ENCODE data around the gene RAP2A.

Gene RAP2A

DNA sequence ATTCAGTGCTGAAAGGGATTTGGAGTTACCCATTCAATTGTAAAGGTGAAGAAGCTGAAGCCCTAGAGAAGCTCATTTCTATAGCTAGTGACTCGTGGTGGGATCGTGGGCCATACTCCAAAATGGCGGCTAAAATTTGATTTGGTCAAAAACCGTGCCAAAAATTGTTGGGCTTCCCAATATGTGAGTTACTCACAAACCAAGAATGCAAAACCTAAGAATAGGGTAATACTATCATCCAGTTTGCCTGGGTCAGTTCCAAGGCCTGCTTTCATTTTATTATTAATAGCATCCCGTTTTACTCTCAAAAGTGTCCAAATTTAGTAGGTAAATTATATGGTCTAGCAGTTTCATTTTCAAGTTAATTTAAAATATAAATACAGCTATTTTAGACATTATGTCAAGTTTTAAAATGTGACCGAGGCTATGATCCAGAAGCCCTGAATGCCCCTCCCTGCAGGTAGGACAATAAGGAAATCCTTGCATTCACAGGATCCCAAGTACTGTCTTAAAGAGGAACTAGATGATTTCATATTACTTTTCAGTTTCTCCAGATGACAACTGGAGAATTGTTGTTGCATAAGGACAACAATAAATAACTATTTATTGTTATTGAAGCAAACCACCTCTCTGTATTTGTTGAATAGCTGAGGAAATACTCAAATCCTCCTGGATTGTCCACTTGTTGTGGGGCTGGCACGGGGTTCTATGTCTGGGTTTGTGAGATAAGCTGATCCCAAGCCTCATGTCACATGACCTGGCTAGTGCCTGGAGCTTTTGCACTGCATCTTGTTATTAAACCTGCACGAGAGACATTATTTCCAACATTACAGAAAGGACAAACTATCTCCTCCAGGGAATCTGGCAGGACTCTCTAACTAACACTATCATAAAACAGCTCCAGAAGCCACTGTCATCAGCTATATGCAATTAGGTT is 11.6 kb upstream of the RAP2A start:
- no peak for DNase-seq

DNA sequence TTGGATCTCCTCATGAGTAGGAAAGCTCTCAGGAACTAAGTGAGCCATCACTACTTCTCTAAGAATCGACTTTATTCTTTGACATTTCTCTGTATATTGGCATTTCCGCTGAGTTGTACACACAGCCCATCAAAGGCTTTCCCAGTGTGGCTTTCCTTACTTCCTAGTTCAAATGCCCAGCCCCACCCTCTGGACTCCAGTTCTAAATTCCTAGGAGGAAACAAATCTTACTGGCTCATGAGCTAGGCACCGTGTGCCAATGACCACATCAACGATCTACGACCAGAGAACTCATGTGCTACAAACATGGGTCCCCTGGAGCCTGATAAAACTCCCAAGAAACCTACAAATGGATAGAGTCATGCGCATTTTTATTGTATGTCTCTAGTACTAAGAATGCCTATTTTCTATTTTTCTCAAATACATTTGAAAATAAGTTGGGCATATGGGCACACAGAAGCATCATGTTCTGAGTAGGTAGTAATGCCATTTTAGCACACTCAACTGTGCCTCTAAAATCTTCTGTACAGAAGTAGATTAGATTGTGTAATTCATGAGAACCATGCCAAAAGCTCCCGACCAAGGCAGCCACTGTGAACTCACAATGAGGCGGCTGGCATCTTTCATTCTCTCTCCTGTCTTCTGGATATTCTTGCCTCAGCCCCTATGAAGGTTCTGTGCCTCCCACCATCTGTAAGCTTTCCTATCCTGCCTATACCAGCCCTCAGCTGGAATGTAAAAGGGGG is 10.5 kb upstream of the RAP2A start:
- DNase-seq: no peak

DNA sequence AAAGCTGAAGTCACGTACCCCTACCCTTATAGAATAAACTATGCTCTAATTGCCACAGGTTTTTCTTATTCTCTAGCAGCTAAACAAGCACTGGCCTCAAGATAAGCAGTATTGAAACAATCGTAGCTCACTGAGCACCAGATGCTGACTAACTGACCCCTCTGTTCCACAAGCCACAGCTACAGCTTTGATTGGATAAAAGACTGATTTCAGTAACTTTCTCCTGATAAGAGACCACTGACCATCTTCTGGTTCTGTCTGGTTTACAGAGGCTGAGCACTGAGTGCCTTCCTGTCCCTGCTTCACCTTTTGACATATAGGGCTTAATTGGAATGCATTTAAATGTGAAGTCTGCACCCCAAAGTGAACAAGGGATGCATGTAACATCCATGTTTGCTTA is 8.4 kb upstream of the RAP2A start:
- no peak for DNase-seq

DNA sequence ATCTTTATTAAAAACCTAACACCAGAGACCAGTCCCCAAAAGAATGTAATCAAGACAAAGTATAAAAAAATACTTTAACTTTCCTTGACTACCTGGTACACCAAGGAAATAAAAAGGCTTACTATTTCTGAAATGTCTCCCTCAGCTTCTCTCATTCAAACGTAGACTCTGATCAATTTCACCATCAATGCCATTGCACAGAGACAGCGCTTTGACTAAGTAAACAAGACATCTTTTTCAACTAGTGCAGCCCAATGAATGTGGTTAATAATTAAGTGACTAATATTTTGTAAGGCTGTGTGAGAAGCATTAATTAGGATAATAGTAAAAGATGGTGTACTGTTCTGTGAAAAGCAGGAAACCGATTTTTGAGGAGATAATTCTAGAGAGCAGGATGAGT is 7.3 kb upstream of the RAP2A start:
- DNase-seq: no peak

DNA sequence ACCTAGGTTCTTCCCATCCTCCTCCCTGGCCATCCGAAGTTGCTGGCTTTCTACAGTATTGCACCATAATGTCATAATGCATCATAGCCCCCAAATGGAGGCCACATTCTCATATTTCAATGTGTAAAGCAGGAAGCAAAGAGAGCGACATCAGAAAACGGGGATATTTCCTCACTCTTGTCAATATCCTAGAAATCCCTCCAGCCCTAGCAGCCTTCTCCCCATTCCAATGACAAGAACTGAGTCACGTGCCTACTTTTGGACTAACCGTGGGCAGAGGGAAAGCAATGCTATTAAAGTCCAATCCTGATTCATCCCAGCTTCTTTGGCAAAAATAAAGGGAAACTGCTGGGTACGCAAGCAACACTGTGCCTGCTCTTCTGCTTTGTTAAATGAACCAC is 4.3 kb upstream of the RAP2A start:
- DNase-seq: no peak

DNA sequence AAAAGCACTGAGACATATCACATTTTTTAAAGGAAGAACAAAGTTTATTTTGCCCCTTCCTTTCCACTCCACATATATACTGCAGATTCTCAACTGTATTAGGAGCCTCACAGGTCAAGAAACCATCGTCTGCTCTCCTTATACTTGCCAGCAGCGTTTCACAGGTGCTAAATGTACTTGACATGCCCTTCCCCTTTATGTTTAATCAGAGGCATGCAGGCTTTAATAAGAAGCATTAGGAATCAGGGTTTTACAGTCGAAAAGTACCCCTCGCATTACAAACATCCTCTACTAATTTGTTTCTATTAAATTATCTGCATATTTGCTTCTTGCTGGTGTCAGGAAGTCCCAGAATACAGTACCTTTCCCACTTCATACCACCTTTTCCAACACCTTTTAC is 3.7 kb upstream of the RAP2A start:
- no peak for DNase-seq

DNA sequence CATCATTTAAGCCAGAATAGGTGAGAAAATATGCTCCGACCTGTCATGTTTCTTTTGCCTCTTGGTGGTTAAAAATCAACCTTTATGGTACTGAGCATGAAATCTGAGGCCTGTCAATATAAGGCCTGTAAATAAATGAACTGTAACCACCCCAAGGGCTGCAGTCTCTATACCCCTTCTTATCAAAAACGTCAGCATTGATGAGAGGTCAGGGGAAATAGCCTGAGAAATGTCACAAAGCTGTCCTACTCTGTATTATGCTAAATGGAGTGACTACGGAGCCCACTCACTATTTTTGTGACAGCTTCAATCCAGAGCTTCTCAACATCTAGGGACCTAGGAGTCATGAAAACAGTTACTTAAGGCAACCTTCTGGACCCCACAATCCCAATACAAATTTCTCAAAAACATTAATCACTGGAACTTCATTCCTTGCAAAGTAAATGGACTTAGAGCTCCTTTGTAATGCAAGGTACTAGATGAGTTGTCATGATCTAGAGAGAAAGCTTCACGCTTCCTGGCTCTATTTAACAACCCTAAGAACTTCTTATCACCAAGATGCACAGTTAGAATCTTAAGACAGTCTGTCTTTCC is 2.7 kb upstream of the RAP2A start:
- no peak for DNase-seq

DNA sequence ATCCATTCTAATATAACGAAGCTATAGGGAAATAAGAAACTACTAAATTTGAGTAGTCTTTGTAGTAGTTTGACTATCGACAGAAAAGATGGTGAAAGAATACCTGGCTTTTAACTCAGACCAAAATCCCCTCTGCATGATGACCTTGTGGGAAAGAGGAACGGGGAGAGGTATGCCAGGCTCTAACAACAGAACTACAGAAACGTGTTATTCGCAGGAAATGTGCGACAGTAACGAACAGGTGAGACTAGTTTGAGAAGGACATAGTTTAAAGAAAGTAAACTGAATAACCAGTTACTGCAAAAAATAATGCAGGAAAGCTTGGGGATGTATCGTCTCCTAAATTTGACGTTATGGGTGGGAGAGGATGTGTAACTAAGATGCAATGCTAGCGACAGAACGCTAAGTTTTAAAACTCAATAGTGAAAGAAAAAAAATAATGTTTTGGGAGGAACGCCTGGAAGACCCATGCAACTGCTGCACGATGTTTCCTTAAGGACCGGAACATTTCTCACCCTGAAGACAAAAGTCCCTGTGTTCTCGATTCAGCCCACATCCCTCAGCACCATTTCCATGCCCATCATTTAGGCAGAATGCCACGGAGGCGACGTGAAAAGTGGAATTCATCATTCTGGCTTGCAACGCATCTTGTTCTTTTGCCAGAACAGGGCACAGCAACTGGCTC is 1.6 kb upstream of the RAP2A start:
- DNase-seq: no peak

DNA sequence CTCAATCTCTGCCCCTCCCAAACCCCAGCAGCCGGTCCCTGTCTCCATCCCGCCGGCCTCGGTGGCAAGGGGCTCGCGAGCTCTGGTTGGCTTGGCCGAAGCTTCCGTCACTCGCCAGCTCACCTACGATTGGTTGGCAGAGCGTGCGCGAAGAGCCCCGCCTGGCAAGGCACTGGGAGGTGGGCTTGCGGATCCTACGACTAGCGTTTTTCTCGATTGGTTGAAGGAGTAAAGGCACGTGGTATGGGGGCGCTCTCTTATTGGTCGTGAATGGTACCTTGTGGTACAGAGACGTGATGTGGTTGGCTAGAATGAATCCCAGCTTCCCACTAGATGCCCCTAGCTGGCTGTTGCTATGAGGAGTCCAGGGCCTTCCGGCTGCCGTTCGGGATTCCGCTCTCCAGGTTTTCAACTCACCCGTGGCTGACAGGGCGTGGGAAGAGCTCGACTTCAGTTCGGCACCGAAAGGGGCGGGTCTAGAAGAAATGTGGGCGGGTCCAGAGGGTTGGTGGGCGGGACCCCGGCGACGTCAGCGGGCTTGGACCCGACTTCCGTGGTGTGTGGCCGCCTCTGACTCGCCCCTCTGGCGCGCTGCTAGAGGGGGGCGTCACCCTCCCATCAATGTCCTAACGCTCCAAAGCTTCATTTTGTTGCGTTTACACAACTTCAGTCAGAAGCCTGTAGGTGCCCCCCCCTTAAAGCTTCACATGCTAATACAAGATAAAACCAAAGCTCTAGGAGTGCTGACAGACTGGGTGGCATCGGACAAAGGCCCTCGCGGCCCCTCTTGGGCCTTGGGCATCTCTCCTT is 847 bp upstream of the RAP2A start:
- peak; percentile 99 for DNase-seq

DNA sequence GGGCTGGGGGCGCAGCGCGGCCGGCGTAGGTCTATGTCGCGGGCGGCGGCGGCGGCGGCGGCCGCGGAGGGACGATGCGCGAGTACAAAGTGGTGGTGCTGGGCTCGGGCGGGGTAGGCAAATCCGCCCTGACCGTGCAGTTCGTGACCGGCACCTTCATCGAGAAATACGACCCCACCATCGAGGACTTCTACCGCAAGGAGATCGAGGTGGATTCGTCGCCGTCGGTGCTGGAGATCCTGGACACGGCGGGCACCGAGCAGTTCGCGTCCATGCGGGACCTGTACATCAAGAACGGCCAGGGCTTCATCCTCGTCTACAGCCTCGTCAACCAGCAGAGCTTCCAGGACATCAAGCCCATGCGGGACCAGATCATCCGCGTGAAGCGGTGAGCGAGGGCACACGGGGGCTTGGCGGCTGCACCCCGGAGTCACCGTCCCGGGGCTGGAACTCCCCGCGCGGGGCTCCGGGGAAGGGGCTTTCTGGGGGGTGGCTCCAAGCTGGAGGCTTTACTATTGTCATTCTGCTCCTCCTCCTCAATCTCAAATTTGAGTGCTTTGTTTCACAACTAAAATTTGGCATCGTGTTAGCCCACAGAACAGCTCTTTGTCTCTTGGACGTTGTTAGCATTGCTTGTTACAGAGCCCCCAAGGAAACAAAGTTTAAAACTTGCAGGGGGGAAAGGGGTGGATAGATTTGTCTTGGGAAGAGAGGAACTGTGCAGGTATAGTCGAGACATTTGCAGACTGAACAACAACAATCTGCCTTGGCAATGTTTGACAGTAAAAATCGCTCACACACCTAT is 630 bp downstream of the RAP2A start:
- no peak for DNase-seq

DNA sequence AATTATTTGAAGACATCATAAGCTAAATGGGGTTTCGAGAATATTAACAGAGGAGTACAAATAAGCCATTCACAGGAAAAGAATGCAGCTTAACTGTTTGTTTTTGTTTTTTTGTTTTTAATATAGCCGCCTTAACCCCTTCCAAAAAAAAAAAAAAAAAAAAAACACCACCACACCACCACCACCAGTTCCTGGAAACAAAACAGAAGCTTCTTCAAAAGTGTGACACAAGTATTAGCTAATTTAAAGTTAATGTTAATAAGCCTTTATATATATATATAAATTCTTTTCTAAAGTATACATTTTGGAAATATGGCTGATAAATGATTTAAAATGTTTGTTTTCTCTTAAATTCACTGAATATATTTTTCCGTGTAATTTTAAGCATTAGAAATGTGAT is 1.4 kb downstream of the RAP2A start:
- no peak for DNase-seq

DNA sequence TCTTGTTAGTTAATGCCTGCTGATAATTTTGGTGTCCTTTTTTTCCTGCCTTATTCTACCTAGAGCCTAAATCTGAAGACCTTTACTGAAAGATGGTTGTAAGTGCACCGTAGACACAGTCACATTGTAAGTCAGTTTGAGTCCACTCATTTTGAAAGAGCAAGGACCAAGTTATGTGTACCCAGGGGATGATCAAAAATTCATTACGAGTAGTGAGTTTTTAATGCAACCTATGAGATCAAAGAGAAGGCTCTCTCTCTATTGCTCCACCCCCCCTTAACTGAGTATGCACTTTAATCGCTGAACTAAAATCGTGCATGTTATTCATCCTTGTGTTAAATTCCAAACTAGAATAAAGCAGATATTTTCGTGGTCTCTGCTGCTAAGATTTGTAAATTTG is 1.8 kb downstream of the RAP2A start:
- DNase-seq: no peak

DNA sequence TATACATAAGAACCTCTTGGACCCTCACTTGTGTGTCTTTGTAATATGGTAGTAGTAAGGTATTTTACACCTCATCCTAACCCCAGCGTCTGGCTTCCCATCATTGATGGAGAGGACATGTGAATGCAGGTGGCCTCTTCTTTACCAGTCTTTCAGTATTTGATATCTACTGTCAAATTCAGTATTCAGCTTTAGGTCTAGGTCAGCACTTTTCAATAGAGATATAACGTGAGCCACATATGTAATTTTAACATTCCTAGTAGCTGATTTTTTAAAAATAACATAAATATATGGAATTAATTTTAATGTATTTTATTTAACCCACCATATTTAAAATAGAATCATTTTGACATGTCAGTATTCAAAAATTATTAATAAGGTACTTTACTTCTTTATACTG is 2.9 kb downstream of the RAP2A start:
- no peak for DNase-seq

DNA sequence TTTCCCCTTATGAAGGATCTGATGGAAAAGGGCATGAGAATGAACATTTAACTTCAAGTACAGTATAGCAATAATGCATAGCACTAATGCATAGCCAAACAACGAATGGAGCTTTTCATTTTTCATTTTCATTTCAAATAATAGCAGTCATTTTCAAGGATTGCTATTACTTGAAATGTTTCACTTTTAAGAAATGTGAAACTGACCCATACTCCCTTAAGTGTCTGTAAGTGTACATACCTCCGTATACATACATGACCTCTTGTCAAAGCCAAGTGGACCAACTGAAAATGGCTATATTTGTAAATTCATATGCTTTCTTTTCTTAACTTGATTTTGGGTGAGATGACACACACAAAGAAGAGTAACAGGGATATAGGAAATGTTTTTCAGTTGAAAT is 3.8 kb downstream of the RAP2A start:
- no peak for DNase-seq

DNA sequence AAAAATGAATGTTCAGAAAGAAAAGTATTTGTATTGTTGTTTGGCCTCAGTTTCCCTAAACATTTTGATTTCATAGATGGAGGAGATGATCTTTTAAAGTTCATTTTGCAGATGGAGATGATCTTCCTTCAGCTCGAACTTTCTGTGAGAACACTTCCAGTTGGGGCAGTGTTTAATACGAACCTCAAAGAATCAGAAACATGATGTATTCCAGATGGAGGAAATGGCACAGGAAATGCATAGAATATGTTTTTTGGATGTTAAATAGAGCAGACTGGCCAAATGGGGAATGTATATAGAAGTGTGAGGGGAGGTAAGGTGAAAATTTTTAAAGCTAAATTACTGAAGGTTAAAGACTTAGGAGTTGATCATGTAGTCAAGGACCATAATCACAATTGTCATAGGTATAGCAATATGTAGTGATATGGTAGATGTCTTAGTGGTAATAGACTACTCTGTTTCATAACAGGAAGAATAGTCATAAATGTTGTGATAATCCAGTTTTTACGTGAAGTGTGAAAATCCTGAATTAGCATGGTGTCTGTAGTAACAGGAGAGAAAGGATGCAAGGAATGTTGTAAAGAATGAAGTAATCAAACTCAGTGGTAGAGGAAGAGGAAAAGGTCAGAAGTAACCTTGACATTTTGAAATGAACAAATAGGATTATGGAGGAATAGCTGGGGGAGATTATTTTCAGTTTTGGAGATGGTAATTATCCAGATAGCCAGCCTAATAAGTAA is 5.1 kb downstream of the RAP2A start:
- DNase-seq: no peak

DNA sequence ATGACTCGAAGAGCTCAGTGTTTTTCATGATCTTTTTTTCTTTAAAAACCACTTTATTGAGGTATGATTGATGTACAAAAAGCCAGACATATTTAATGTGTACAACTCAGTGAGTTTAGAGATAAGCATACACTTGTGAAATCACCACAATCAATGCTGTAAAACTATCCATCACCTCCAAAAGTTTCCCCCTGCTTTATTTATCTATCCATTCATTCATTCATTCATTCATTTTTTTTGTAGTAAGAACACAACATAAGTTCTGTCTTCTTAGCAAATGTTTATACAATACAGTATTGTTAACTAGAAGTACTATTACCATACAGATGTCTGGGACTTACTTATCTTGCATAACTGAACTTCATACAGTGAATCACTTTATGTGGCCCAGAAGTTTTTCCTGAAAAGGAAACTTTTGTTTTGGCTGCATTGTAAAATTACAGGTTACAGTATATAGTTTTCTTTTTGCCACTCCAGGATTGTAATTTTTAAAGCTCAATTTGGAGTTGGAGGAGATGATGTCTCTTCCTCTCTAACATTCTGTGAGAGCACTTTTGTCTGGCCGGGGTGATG is 6.7 kb downstream of the RAP2A start:
- no peak for DNase-seq

DNA sequence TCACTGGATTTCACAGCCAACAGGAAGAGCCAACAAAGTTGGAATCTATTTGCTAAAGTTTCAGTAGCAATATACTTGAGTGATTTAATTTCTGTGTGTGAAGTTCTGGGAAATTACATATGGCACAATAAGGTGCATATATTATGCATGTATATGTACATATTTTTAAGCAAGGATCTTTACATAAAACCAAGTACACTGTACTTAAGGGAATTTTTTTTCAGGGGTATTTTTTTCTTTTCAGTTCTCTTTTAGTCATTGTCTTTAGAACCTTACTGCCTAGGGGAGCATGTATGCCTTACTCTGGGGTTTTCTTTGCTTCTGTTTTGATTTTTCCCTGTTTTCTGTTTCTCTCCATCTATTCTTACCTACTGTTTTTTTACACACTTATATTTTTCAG is 7.4 kb downstream of the RAP2A start:
- DNase-seq: no peak

DNA sequence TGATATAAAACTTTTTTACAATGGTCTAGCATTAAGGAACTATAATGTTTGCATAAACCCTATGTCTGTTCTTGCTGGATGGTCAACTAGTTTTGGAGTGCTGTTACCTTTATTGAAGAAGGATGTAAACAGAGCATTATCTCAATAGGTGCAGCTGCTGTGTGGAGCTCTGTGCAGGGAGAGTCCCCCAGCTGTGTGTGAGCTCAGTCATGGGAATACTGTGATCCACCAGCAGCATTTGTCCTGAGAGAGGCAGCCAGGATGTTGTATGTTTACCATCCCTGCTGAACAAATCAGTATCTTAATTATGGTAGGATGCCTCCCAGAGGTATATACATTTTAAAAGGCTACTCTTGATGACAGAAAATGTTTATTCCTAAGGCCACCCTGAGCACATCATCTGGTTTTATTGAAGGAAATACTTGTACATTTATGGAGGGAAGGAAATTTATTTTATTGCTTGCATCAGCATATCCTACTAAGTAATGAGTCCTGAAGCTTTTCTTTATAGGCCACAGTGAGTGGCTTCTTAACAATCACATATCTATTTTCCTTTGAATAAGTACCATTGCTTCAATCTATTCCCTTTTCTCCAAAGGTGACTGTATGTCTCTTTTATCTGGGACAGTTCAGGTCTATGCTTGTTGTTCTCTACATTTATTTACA is 11.7 kb downstream of the RAP2A start:
- no peak for DNase-seq

DNA sequence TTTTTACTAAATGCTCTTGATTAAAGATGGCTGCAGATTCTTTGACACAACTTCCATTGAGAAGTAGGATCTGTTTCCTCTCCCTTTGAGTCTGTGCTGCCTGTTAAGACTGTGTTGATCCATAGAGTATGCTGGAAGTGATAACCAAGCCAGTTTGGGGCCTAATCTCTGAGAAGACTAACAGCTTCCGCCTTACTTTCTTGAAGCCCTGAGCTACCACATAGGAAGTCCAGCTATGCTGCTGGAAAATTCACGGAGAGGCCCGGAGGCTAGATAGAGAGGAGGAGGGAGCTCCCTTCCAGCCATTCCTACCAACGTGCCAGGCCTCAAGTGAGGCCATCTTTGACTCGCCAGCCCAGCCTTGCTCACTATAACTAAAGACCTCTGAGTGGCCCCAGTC is 12.5 kb downstream of the RAP2A start:
- no peak for DNase-seq
